Left ventricle myocardium inferior (tissue), 1 donor: Measurements from ENCODE around the gene COL23A1. TPM values are rescaled to one million over a fixed set of nuclear protein-coding genes. Genes with fewer than 3 reads are reported as not detected.

Source experiments
- DNase-seq: peaks from one replicate; pipeline ENCODE4 v3.0.0-alpha.2; 2020
- H3K27ac ChIP-seq: fragments of 200-600 bp; replicated peaks from 2 replicates; pipeline ENCODE4 v1.8.0; 2021
- H3K27me3 ChIP-seq: fragments of 200-600 bp; 2 replicates; pipeline ENCODE4 v1.8.0; 2021; ENCODE audit warnings: low read depth
- H3K36me3 ChIP-seq: fragments of 200-600 bp; 2 replicates; pipeline ENCODE4 v1.8.0; 2021
- H3K4me1 ChIP-seq: fragments of 200-600 bp; 2 replicates; pipeline ENCODE4 v1.8.0; 2021
- H3K4me3 ChIP-seq: fragments of 200-600 bp; 2 replicates; pipeline ENCODE4 v1.8.0; 2021; ENCODE audit warnings: mild to moderate bottlenecking, moderate library complexity
- H3K9me3 ChIP-seq: fragments of 200-600 bp; replicated peaks from 2 replicates; pipeline ENCODE4 v1.8.0; 2021
- CTCF ChIP-seq: fragments of 200-600 bp; IDR thresholded peaks from 2 replicates; pipeline ENCODE4 v1.8.0; 2021; ENCODE audit warnings: antibody characterized with exemption, mild to moderate bottlenecking, borderline replicate concordance
- intact Hi-C: fragments of 100-400 bp; cut with micrococcal nuclease; formaldehyde crosslinking; loops from one replicate; pipeline ENCODE4 v1.11.0; 2022
- total RNA-seq: library from RNA; stranded (reverse); fragmentation: NEBNext Ultra II Directional; extraction: Animal tissue kit (Norgen Biotek cat#: 25700); gene quantifications from one replicate; pipeline ENCODE4 v1.2.1, GENCODE V29; 2021
- donor health status: DM: no; HTN: yes; CAD: no; lungs with severe emphysema.

COL23A1 gene
- total RNA-seq, 1 donor from 2014 or later, result 27.4 TPM

GRCh38 chr5:178212241-178213002, 377.8 kb downstream of the COL23A1 start:
- peaks cover 100% of the 10 kb centered on the region for H3K36me3 ChIP-seq
- intact Hi-C loops, result no loop called here
- no peak overlapping the region for H3K4me3 ChIP-seq
- H3K27ac ChIP-seq, result no peak overlapping the region
- H3K27me3 ChIP-seq, result no peaks in the 10 kb centered on the region
- no peak for TF ChIP-seq CTCF
- peaks cover 32% of the 10 kb centered on the region for H3K4me1 ChIP-seq
- no peak for DNase-seq
- H3K9me3 ChIP-seq, result no peaks in the 10 kb centered on the region

GRCh38 chr5:178211095-178212048, 378.8 kb downstream of the COL23A1 start:
- Histone ChIP-seq H3K27me3 (no peaks in the 10 kb centered on the region), H3K4me3 (no peak overlapping the region), H3K9me3 (no peaks in the 10 kb centered on the region), H3K4me1 (peaks cover 42% of the 10 kb centered on the region), H3K36me3 (peaks cover 100% of the 10 kb centered on the region), H3K27ac (no peak overlapping the region)
- no peak for DNase-seq
- TF ChIP-seq CTCF, result no peak
- intact Hi-C loops, result no loop called here

DNA sequence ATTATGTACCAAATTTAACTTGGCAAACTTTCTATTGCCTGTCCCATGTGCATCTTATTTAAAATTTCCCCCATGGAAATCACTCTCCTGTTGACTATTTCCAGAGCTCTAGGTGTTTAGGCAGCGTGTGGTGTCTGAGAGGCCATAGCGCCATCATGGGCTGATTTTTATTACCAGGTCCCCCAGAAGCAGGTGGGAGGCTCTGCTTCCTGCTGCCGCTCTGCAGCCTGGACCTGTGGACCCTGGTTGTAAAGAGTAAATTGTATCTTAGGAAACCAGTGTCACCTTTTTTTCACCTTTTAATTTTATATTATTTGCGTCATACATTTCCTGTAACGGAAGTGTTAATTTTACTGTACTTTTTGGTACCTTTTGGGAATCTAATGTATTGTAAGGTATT, 379.5 kb downstream of the COL23A1 start:
- H3K27ac ChIP-seq, result no peak overlapping the region
- TF ChIP-seq CTCF, result no peak
- intact Hi-C loops, result no loop called here
- peaks cover 95% of the 10 kb centered on the region for H3K36me3 ChIP-seq
- no peak for DNase-seq
- H3K27me3 ChIP-seq, result no peaks in the 10 kb centered on the region
- H3K4me1 ChIP-seq, result peaks cover 45% of the 10 kb centered on the region
- H3K4me3 ChIP-seq, result no peak overlapping the region
- H3K9me3 ChIP-seq, result no peaks in the 10 kb centered on the region

- DNase-seq, result no peak
These were observed 380.1 kb downstream of the COL23A1 start for GRCh38 chr5:178210073-178210535.

More at GRCh38 chr5:178210073-178210535, 380.1 kb downstream of the COL23A1 start:
- Histone ChIP-seq H3K36me3 (peaks cover 89% of the 10 kb centered on the region), H3K9me3 (no peaks in the 10 kb centered on the region), H3K4me1 (peaks cover 45% of the 10 kb centered on the region), H3K27ac (no peak overlapping the region), H3K4me3 (no peak overlapping the region), H3K27me3 (no peaks in the 10 kb centered on the region)
- intact Hi-C loops, result no loop called here
- TF ChIP-seq CTCF, result no peak
